Measurements from ENCODE around the gene ANKRD1.

DNA sequence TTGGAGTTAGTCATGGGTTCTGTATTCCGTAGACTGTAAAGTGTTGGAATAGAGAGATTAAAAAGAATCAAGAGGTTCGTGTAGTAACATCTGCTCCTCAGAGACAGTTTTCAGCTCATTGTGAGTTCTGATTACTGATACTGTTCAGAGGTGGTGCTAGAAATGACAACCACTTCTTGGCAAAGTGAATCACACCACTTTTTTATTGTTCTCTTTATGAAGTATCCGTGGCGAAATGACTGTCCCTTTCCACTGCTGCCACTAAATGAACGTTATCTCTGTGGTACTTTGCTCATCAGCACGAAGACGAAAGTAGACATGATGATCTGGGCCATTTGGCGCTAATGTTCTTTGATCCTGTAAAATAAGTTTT lies 48.3 kb downstream of the ANKRD1 start:
- TF ChIP-seq, protein P1, sequence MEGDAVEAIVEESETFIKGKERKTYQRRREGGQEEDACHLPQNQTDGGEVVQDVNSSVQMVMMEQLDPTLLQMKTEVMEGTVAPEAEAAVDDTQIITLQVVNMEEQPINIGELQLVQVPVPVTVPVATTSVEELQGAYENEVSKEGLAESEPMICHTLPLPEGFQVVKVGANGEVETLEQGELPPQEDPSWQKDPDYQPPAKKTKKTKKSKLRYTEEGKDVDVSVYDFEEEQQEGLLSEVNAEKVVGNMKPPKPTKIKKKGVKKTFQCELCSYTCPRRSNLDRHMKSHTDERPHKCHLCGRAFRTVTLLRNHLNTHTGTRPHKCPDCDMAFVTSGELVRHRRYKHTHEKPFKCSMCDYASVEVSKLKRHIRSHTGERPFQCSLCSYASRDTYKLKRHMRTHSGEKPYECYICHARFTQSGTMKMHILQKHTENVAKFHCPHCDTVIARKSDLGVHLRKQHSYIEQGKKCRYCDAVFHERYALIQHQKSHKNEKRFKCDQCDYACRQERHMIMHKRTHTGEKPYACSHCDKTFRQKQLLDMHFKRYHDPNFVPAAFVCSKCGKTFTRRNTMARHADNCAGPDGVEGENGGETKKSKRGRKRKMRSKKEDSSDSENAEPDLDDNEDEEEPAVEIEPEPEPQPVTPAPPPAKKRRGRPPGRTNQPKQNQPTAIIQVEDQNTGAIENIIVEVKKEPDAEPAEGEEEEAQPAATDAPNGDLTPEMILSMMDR (IDR thresholded peaks at IDR 0.05), result no peak
- TF ChIP-seq POLR2AphosphoS5 (IDR thresholded peaks at IDR 0.05), result no peak
- TF ChIP-seq POLR2A (IDR thresholded peaks at IDR 0.05), result no peak
